Dermis blood vessel endothelial cell (primary cell): Measurements from ENCODE around the gene CDK2AP2. TPM values are rescaled to one million over a fixed set of nuclear protein-coding genes. Genes with fewer than 3 reads are reported as not detected.
"Not testable (repeated sequence)": the region's sequence is repeated elsewhere in the genome, so short reads cannot be mapped to it uniquely, and the experiment has no call there.

Experiments
- DNase-seq: peaks from one replicate; pipeline ENCODE4 v3.0.0; 2010
- total RNA-seq: library from RNA; depleted of rRNA; stranded (reverse); fragments of >200 nt; gene quantifications from 2 replicates; pipeline ENCODE4 v1.2.3, GENCODE V29; 2014

The CDK2AP2 gene
- total RNA-seq, 1 donor from 2014 or later = 25.2 TPM

GRCh38 chr11:67465530-67465929 is 42.4 kb downstream of the CDK2AP2 start:
- DNase-seq = not testable (repeated sequence)

DNA sequence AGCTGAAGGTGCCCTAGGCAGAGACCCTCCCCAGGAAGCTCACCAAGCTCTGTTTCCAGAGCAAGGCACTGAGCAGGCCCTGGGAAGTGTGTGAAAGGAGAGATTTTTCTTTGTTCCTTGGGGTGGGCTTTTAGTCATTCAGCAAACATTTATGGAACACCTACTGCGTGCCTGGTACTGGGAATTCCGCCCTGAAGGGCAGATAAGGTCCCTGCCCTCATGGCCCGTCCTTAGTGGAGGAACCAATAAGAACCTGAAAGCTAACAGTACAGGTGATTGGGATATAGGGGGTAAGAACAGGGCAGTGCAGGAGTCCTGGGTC is 42.8 kb downstream of the CDK2AP2 start:
- DNase-seq = no peak

- DNase-seq = peak; percentile 88
Observed at GRCh38 chr11:67464411-67465188, 43.4 kb downstream of the CDK2AP2 start.

GRCh38 chr11:67463680-67464410 is 44.1 kb downstream of the CDK2AP2 start:
- DNase-seq = peak; percentile 74

GRCh38 chr11:67463186-67463585 is 44.8 kb downstream of the CDK2AP2 start:
- no peak for DNase-seq

DNA sequence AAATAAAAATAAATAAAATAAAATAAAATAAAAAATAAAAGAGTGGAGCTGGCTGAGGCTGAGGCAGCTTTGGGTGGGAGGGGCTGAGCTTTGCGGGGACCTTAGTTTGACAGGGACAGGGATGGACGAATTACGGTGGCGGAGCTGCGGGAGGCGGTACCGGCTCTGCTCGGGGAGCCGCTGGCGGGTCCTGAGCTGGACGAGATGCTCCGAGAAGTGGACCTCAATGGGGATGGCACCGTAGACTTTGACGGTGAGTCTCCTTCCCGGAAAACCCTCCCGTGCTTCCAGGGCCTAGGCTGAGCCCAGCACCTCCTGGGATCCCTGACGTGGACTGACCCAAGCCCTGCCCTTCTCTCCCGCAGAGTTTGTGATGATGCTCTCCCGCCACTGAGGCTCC is 49.7 kb downstream of the CDK2AP2 start:
- DNase-seq = no peak

DNA sequence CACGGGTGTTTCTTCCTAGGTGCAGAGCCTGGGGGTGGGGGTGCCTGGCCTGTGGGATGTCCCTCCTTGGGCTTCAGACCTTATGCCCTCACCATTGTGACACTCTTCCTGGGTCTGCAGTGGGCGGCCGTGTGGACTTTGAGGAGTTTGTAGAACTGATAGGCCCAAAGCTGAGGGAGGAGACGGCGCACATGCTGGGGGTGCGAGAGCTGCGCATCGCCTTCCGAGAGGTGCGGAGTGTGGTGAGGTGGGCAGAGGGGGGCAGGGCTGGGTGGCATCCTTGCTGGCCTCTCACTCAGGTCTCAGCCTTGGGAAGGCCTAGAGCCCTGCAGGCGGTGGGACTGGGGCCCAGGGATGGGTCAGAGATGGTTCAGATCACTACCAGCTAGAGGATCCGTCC is 50.5 kb downstream of the CDK2AP2 start:
- no peak for DNase-seq

Other genes with a start within 250 kb of the CDK2AP2 start
- gene GRK2, start 241.7 kb downstream of the CDK2AP2 start, total RNA-seq = 40.0 and 56.8 TPM in 2 replicates
- 29.1 and 32.3 TPM in 2 replicates for gene ANKRD13D, start 218.9 kb downstream of the CDK2AP2 start, total RNA-seq
- 15.6 and 19.7 TPM in 2 replicates for gene SSH3, start 204.6 kb downstream of the CDK2AP2 start, total RNA-seq
- 41.8 and 54.1 TPM in 2 replicates for gene POLD4, start 154.6 kb downstream of the CDK2AP2 start, total RNA-seq
- gene CLCF1, start 134.6 kb downstream of the CDK2AP2 start, total RNA-seq = 2.0 and 3.0 TPM in 2 replicates
- gene RAD9A, start 116.2 kb downstream of the CDK2AP2 start, total RNA-seq = 5.2 and 5.6 TPM in 2 replicates
- 297 and 318 TPM in 2 replicates for gene PPP1CA, start 106.3 kb downstream of the CDK2AP2 start, total RNA-seq
- 0.34 and 0.42 TPM in 2 replicates for gene TBC1D10C, start 104.1 kb downstream of the CDK2AP2 start, total RNA-seq
- 0.17 and 0.23 TPM in 2 replicates for gene CARNS1, start 92.5 kb downstream of the CDK2AP2 start, total RNA-seq
- 34.9 and 44.9 TPM in 2 replicates for gene RPS6KB2, start 79.7 kb downstream of the CDK2AP2 start, total RNA-seq
- gene PTPRCAP, start 70.5 kb downstream of the CDK2AP2 start, total RNA-seq = 1.0 and 2.2 TPM in 2 replicates
- gene CORO1B, start 64.7 kb downstream of the CDK2AP2 start, total RNA-seq = 213 and 279 TPM in 2 replicates
- gene GPR152, start 55.4 kb downstream of the CDK2AP2 start, total RNA-seq = under 0.01 TPM in 1 of 2 replicates, not detected in the other
- gene CABP4, start 52.8 kb downstream of the CDK2AP2 start, total RNA-seq = 1.0 and 4.9 TPM in 2 replicates
- 30.6 and 40.9 TPM in 2 replicates for gene TMEM134, start 38.9 kb downstream of the CDK2AP2 start, total RNA-seq
- gene AIP, start 25.1 kb downstream of the CDK2AP2 start, total RNA-seq = 81.0 and 124 TPM in 2 replicates
- 4.8 and 10.7 TPM in 2 replicates for gene PITPNM1, start 2.8 kb downstream of the CDK2AP2 start, total RNA-seq
- not detected in 2 replicates for gene CABP2, start 15.3 kb upstream of the CDK2AP2 start, total RNA-seq
- 833 and 1,138 TPM in 2 replicates for gene GSTP1, start 75.7 kb upstream of the CDK2AP2 start, total RNA-seq
- gene NDUFV1, start 98.8 kb upstream of the CDK2AP2 start, total RNA-seq = 166 and 175 TPM in 2 replicates
- 10.7 and 13.0 TPM in 2 replicates for gene NUDT8, start 121.8 kb upstream of the CDK2AP2 start, total RNA-seq
- gene TBX10, start 131.6 kb upstream of the CDK2AP2 start, total RNA-seq = not detected in 2 replicates
- gene ACY3, start 142.6 kb upstream of the CDK2AP2 start, total RNA-seq = not detected in 2 replicates
- gene ALDH3B2, start 166.5 kb upstream of the CDK2AP2 start, total RNA-seq = not detected in 2 replicates